Endothelial cell of umbilical vein (primary cell): ENCODE data around the gene CASP2. TPM values are rescaled to one million over a fixed set of nuclear protein-coding genes. Genes with fewer than 3 reads are reported as not detected.

Experiments used
- BruUV-seq: library from RNA; stranded (reverse); fragments of 400-500 nt; replicated peaks from 2 replicates; lab custom pipeline; 2021; lab: Mats Ljungman, UMichigan
- CTCF ChIA-PET: fragments of 300-600, 350-600 bp; sonication (Branson Sonifier 250); formaldehyde crosslinking; loops from one replicate; lab custom pipeline; 2021; ENCODE audit warnings: antibody characterized with exemption, inconsistent platforms; lab: Charles Lee
- POLR2A ChIA-PET: fragments of 300-600, 350-600 bp; sonication (Branson Sonifier 250); formaldehyde crosslinking; loops from one replicate; lab custom pipeline; 2021; ENCODE audit warnings: antibody characterized with exemption, inconsistent platforms; lab: Charles Lee
- DNase-seq: peaks from one replicate; pipeline ENCODE4 v3.0.0-alpha.2; 2011; ENCODE audit warnings: low read depth, low spot score
- FAIRE-seq: peaks from 2 replicates; lab custom pipeline; 2011; peaks lifted over from hg19 to GRCh38; lab: Jason Lieb, UNC
- H2AFZ ChIP-seq: 2 replicates; pipeline ENCODE4 v1.6.0; 2012; ENCODE audit warnings: low read depth, low read length, control low read depth, inconsistent platforms
- H3K27ac ChIP-seq: 2 replicates; pipeline ENCODE4 v1.5.1; 2011; ENCODE audit warnings: low read depth, mild to moderate bottlenecking, control low read depth, low read length, moderate library complexity; ENCODE audit not compliant: insufficient read depth
- H3K27me3 ChIP-seq, 2 experiments: 2 replicates each; pipeline versions ENCODE4 v1.6.0 to v1.6.1; 2011; ENCODE audit warnings: low read length in 2 of 2, mixed read lengths in 1 of 2; ENCODE audit not compliant: control insufficient read depth in 2 of 2, insufficient read depth in 2 of 2
- H3K36me3 ChIP-seq, 2 experiments: 2 replicates in 1 of 2; 3 replicates in 1 of 2; pipeline ENCODE4 v1.5.1; 2011; ENCODE audit warnings: low read length in 2 of 2, mild to moderate bottlenecking in 1 of 2, moderate library complexity in 1 of 2; ENCODE audit not compliant: control insufficient read depth in 2 of 2, insufficient read depth in 2 of 2; ENCODE audit errors: extremely low read depth in 1 of 2
- H3K4me1 ChIP-seq: 3 replicates; pipeline ENCODE4 v1.5.1; 2011; ENCODE audit warnings: mild to moderate bottlenecking, low read length; ENCODE audit not compliant: control insufficient read depth, insufficient read depth; ENCODE audit errors: extremely low read depth
- H3K4me2 ChIP-seq: 2 replicates; pipeline ENCODE4 v1.6.1; 2011; ENCODE audit warnings: low read length, control low read depth, mixed read lengths; ENCODE audit not compliant: insufficient read depth
- H3K4me3 ChIP-seq, 3 experiments: fragments of 200-600 bp in 1 of 3; sonication (generic), shearing (Covaris generic) in 1 of 3; replicated peaks in 1 of 3; 2 replicates each; pipeline ENCODE4 v1.5.1; 2011 to 2016; ENCODE audit warnings: control low read depth in 3 of 3, low read length in 3 of 3, mild to moderate bottlenecking in 2 of 3, inconsistent platforms in 1 of 3, low read depth in 1 of 3, moderate library complexity in 1 of 3; ENCODE audit not compliant: insufficient read depth in 1 of 3
- H3K79me2 ChIP-seq: 2 replicates; pipeline ENCODE4 v1.6.0; 2012; ENCODE audit warnings: low read length, inconsistent platforms; ENCODE audit not compliant: control insufficient read depth, insufficient read depth
- H3K9ac ChIP-seq: replicated peaks from 2 replicates; pipeline ENCODE3; 2011; ENCODE audit warnings: low read length, control low read depth; ENCODE audit not compliant: insufficient read depth; ENCODE audit errors: extremely low read depth
- H3K9me1 ChIP-seq: replicated peaks from 3 replicates; pipeline ENCODE4 v1.6.0; 2011; ENCODE audit warnings: mild to moderate bottlenecking, low read length; ENCODE audit not compliant: control insufficient read depth, insufficient read depth; ENCODE audit errors: extremely low read depth
- H3K9me3 ChIP-seq: replicated peaks from 2 replicates; pipeline ENCODE4 v1.5.1; 2012; ENCODE audit warnings: low read length, inconsistent platforms; ENCODE audit not compliant: control insufficient read depth, insufficient read depth
- H4K20me1 ChIP-seq: replicated peaks from 2 replicates; pipeline ENCODE3; 2011; ENCODE audit warnings: mild to moderate bottlenecking, low read length; ENCODE audit not compliant: control insufficient read depth, insufficient read depth; ENCODE audit errors: extremely low read depth
- CTCF ChIP-seq, 2 donors: IDR thresholded peaks; 1 replicate in 1 of 2; 2 replicates in 1 of 2; pipeline ENCODE4 v1.5.1; 2011; ENCODE audit warnings: low read length in 2 of 2, mild to moderate bottlenecking in 2 of 2, moderate library complexity in 2 of 2, control low read depth in 1 of 2, inconsistent platforms in 1 of 2, low read depth in 1 of 2; ENCODE audit not compliant: insufficient read depth in 1 of 2; ENCODE audit errors: extremely low read depth in 1 of 2
- EZH2 ChIP-seq: IDR thresholded peaks from 2 replicates; pipeline ENCODE4 v1.6.1; 2012; ENCODE audit warnings: borderline replicate concordance, low read depth, mild to moderate bottlenecking, moderate library complexity, low read length, inconsistent platforms; ENCODE audit not compliant: severe bottlenecking
- FOS ChIP-seq: IDR thresholded peaks from 2 replicates; pipeline ENCODE4 v1.6.1; 2011; ENCODE audit warnings: mild to moderate bottlenecking, low read length, moderate library complexity, borderline replicate concordance; ENCODE audit not compliant: insufficient read depth
- GATA2 ChIP-seq: IDR thresholded peaks from 2 replicates; pipeline ENCODE4 v1.7.0; 2011; ENCODE audit warnings: low read depth, mild to moderate bottlenecking, moderate library complexity, mixed read lengths, low read length; ENCODE audit not compliant: insufficient read length, insufficient read depth
- JUN ChIP-seq: IDR thresholded peaks from 2 replicates; pipeline ENCODE4 v1.6.1; 2011; ENCODE audit warnings: borderline replicate concordance, low read depth; ENCODE audit not compliant: insufficient read length, insufficient read depth
- MYC ChIP-seq: IDR thresholded peaks from one replicate; pipeline ENCODE4 v1.6.1; 2011; ENCODE audit warnings: mild to moderate bottlenecking, low read depth, low read length
- POLR2A ChIP-seq: IDR thresholded peaks from 2 replicates; pipeline ENCODE4 v1.6.1; 2012; ENCODE audit warnings: low read depth, mild to moderate bottlenecking, control low read depth, low read length
- POLR2AphosphoS5 ChIP-seq: IDR thresholded peaks from 2 replicates; pipeline ENCODE4 v1.6.1; 2012; ENCODE audit warnings: low read depth, mild to moderate bottlenecking, control low read depth, low read length, moderate library complexity; ENCODE audit not compliant: insufficient read depth
- dilution Hi-C: fragments of 300-500 bp; cut with MboI; formaldehyde crosslinking; loops from one replicate; pipeline ENCODE4 v1.15.0; 2019; ENCODE audit warnings: low sequenced_read_pairs; ENCODE audit not compliant: extremely low pct_ligation_motif_present
- intact Hi-C: fragments of 100-400 bp; cut with micrococcal nuclease; formaldehyde crosslinking; loops from one replicate; pipeline ENCODE4 v1.10.0; 2022
- polyA plus RNA-seq, 4 experiments: library from polyadenylated mRNA; depleted of rRNA in 3 of 4; stranded (reverse) in 3 of 4; unstranded in 1 of 4; fragments of >200 nt; gene quantifications; 2 replicates each; pipeline versions ENCODE4 v1.2.1 to v1.2.3, GENCODE V29; 2011 to 2012; ENCODE audit warnings: missing spikeins in 1 of 4
- total RNA-seq: library from RNA; stranded (reverse); gene quantifications from 2 replicates; pipeline ENCODE4 v1.2.3, GENCODE V29; 2021
- TF ChIP-seq, protein P1 (sequence below): IDR thresholded peaks from 2 replicates; pipeline ENCODE4 v1.6.1; 2011; ENCODE audit not compliant: insufficient read depth, insufficient read length

CASP2 gene
- total and polyA plus RNA-seq, 2 donors (not counting 3 experiments of a cell fraction or from before 2014, with no cell fraction given): 36.3 to 57.9 TPM

DNA sequence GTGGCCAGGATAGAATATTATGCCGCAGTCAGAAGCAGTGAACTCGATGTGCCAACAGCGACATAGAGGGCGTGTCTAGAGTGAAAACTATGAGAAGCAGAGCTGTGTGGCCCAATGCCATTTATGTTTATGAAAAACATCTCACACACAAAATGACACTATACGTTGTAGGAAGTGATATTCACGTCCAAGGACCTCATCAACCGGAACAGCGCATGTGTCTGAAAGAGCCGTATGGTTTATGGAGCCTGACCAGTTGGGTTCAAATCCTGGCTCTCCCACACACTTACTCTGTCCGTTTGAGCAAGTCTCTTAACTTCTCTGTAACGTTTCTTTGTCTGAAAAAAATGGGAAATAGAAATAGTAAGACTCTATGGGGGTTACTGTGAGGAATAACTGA, 45.8 kb upstream of the CASP2 start:
- no peak for TF ChIP-seq POLR2AphosphoS5
- no peak for TF ChIP-seq JUN
- TF ChIP-seq, protein P1, sequence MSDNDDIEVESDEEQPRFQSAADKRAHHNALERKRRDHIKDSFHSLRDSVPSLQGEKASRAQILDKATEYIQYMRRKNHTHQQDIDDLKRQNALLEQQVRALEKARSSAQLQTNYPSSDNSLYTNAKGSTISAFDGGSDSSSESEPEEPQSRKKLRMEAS: no peak
- no peak for TF ChIP-seq POLR2A
- TF ChIP-seq EZH2: no peak
- TF ChIP-seq GATA2: no peak
- TF ChIP-seq MYC: no peak
- no peak for TF ChIP-seq FOS
- no peak for TF ChIP-seq CTCF (IDR thresholded peaks at IDR 0.05; ENCODE audit: extremely low read depth in 1 of 2, insufficient read depth in 1 of 2, low read depth in 1 of 2, low read length in 2 of 2)
- Histone ChIP-seq H3K4me3 (no peak overlapping the region), H3K36me3 (no peaks in the 10 kb centered on the region), H3K9me3 (no peaks in the 10 kb centered on the region), H2AFZ (no peak overlapping the region), H3K4me1 (peaks cover 8% of the 10 kb centered on the region), H3K9me1 (no peaks in the 10 kb centered on the region), H3K27ac (no peak overlapping the region), H3K4me2 (no peak overlapping the region), H4K20me1 (no peaks in the 10 kb centered on the region), H3K79me2 (no peaks in the 10 kb centered on the region), H3K9ac (no peak overlapping the region), H3K27me3 (peaks cover 2% of the 10 kb centered on the region in 2 experiments)
- no TSS peak for BruUV-seq
- ChIA-PET CTCF (interaction anchor here (1.1 to 2.2 kb wide), 2 partner anchors 57 to 59 kb away, joined by 3 to 4 read pairs; no protein-coding TSS in a partner anchor), POLR2A (no interaction called here)
- FAIRE-seq (no peak), DNase-seq (no peak)
- dilution Hi-C loops (no loop called here), intact Hi-C loops (loop anchor here (5.0 kb wide), 3 partner anchors 45 to 265 kb away; partner anchors contain the start of gene CASP2)
